Smooth muscle cell of the brain vasculature (primary cell): ENCODE measurements around the gene TRIM63.
"Not testable (repeated sequence)": the region's sequence is repeated elsewhere in the genome, so short reads cannot be mapped to it uniquely, and the experiment has no call there.

Experiments used
- DNase-seq: peaks from one replicate; pipeline ENCODE4 v3.0.0-alpha.2; 2012; ENCODE audit warnings: low read depth, low spot score

TRIM63 gene

DNA sequence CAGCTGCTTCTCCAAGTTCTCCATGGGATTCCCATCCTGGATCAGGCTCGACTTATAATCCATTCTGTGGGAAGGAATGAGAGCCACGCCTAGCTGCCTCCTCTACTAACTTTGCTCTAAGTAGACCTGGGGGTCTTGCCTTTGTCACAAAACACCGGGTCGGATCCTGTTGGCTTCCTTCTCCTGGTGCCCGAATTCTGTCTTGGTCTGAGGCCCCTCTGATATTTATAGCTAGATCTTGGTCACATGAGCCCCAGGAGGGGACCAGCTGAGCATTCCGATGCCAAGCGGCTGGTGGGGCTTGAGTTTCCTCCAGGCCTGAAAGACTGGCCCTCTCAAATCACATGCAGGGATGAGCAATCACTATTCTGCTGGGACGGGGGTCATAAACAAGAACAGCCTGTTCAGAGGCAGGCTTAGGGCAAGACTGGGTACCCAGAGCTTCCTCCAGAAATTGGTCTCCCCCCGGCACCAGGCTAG, at the start of gene TRIM63:
Gene TRIM63, minus strand, starts transcription at position 199 of the 480 bp plus-strand sequence. Its CDS starts 136 bp downstream, at position 63.
- no peak for DNase-seq

GRCh38 chr1:26114165-26114927, 46.9 kb upstream of the TRIM63 start:
- no peak for DNase-seq

DNA sequence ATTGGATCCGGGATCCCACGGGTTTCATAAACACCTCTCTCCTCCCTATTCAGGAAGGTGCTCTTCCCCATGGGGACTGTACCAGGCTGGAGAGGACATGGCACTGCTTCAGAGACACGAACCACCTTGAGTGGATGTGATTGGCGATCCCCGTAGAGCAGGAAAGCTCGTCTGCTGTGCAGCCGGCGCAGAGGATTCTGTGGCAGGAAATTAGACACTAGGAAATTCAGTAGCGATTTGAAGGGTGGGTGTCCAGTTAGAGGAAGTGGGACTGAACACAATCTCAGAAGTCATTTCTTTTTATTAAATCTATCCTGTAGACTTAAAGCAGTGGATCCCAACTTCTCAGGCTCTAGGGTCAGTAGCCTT, 45.0 kb upstream of the TRIM63 start:
- DNase-seq = no peak

DNA sequence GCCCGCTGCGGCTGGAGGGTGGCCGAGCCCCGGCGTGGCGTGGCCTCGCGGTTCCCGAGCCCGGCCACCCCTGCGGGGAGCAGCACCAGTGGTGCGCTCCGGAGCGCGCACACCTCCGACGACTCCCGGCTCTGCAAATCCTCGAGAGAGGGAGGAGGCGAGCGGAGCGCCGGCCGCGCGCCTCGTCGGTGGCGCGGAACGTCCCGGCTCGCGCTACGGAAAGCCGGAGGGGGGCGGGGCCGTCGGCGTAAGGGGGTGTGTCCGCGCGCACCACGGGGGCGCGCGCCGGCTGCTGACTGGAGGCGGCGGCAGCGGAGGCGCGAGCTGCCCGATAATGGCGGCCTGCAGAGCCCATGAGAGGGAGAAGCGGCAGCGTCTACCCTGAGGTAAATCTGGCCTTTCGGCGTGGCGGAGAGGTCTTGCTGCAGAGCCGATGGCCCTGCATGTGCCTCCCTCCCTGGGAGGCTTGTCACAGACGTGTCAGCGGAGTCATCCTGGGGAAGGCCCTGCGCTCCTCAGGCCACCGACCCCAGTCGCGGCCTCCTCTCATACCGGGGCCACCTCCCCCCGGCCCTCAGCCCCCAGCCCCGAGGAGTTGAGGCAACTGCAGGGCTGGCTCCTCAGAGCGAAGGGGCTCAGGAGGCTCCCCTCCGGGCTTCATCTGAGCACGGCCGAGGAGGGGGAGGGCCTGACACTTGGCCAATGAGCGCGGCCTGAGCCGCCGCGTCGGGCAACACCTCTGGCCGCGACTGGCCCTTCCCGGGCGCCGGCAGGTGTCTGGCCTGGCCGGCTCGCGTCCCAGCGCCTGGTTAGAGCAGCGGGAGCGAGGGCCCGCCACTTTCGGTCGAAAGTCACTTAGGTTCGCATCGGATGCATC, 44.3 kb upstream of the TRIM63 start, which contains the start of gene PDIK1L:
Gene PDIK1L, plus strand, starts transcription at position 295 of the 877 bp plus-strand sequence. CDS start 2,485 bp downstream, outside the sequence.
- DNase-seq = peak; percentile 80

- no peak for DNase-seq
These were observed 43.5 kb upstream of the TRIM63 start for GRCh38 chr1:26110731-26111529.

DNA sequence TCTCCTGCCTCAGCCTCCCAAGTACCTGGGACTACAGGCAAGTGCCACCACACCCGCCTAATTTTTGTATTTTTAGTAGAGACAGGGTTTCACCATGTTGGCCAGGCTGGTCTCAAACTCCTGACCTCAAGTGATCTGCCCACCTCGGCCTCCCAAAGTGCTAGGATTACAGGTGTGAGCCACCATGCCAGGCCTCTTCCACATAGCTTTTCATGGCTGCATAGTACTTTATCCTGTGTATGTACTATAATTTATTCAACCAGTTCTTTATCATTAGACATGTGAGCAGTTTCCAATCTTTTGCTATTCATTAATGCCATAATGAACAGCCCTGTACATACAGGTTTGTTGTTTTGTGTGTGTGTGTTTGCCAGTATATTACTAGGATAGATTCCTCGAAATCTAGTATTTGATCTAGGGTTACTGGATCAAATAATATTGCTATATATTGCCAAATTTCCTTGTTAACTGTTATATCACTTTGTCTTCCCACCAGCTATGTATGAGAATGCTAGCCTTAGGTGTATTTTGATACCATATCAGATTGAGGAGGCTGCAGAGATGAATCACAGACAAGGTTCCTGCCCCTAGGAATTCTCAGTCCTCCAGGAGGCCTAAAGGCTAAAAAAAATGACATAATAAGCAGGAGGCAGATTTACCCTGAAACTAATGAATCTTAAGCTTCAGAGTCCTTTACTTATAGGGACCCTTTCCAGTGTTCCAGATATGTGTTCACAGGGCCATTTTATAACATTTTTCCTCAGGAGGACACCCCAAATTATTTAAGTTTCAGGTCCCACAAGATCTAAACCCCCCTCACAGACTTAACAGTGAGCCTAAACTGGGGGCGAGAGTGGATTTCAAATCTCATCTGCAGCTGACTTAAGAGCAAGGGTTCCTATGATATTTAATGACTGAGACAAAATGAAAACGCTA, 42.1 kb upstream of the TRIM63 start:
- no peak for DNase-seq

GRCh38 chr1:26105226-26105548, 37.8 kb upstream of the TRIM63 start:
- DNase-seq = not testable (repeated sequence)

DNA sequence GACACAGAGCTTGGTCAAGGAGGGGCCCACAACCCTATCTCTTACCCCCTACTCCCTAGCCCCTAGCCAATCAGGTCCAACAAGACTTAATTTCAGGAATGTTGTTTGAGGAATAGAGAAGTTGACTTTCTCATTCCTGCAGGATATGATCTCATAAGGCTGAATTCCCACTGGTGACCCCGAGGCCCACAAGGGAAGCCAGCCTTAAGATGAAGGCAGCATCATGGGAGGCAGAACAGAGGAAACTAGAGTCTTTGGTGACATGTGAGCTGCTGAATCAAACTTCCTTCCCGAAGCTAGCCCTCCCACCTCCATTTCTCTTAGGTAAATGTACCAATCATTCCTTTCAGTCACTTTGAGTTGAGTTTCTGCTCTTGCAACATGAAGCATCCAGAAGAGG, 35.1 kb upstream of the TRIM63 start:
- no peak for DNase-seq

GRCh38 chr1:26102119-26102518, 34.7 kb upstream of the TRIM63 start:
- no peak for DNase-seq

DNA sequence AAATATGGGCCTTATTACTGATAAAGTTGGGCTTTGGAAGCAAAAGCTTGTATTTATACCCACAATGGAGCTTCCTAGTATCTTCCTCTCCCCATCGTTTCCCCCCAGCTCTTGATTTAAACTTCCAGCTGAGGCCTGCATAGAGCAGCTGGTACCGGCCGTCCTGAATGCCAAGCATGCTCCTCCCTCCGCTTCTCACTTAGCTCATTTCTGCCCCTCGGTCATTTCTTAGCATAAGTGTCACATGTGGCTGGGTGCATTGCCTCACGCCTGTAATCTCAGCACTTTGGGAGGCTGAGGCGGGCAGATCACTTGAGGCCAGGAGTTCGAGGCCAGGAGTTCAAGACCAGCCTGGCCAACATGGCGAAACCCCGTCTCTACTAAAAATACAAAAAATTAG, 32.8 kb upstream of the TRIM63 start:
- DNase-seq = not testable (repeated sequence)

- no peak for DNase-seq
These were observed 32.4 kb upstream of the TRIM63 start for GRCh38 chr1:26099780-26100179.

GRCh38 chr1:26098602-26099001, 31.2 kb upstream of the TRIM63 start:
- no peak for DNase-seq

GRCh38 chr1:26097696-26098095, 30.3 kb upstream of the TRIM63 start:
- no peak for DNase-seq

- no peak for DNase-seq
These were observed 29.0 kb upstream of the TRIM63 start for GRCh38 chr1:26096471-26096870.

DNA sequence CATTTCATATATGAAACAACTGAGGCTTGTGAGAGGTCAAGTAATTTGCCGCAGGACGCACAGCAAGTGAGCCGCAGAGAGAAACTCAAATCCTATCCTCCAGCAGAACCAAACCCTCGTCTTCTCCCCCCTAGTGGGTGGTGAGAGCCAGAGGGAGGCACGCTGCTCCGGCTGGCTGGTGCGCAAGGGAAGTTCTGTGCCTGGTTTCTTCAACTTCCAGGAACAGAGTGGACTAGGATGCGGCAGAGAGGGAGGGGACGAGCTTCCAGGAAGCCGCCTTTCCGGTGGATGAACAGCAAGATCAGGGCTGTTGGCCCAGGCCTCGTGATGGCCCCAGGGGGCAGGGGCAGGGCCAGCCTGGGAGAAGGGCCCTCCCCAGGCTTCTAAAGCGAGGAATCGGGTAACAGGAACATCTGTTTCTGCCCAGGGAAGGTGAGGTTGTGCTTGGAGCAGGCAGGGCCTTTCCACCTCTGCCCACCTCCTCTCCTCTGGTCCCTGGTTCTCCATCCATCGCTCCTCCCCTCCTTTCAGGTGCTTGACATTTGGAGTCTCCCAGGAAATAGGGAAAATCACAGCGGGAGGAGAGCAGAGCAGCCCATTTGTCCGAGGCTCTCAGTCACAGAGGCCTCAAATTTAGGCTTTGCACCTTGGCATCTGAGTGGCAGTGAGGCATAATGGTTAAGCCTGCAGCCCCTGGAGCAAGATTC, 27.4 kb upstream of the TRIM63 start:
- DNase-seq = peak; percentile 46

- no peak for DNase-seq
These were observed 26.7 kb upstream of the TRIM63 start for GRCh38 chr1:26094076-26094669.

- DNase-seq = not testable (repeated sequence)
These were observed 26.1 kb upstream of the TRIM63 start for GRCh38 chr1:26093569-26093968.

- no peak for DNase-seq
These were observed 25.0 kb upstream of the TRIM63 start for GRCh38 chr1:26092422-26092821.

DNA sequence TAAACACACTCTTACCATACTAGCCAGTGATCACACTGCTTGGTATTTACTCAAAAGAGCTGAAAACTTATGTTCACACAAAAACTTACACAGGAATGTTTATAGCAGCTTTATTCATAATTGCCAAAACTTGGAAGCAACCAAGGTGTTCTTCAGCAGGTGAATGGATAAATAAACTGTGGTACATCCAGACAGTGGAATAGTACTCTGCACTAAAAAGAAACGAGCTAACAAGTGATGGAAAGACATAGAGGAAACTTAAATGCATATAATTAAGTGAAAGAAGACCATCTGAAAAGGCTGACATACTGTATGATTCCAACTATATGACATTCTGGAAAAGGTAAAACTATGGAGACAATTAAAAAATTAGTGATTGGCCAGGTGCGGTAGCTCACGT, 23.5 kb upstream of the TRIM63 start:
- no peak for DNase-seq

DNA sequence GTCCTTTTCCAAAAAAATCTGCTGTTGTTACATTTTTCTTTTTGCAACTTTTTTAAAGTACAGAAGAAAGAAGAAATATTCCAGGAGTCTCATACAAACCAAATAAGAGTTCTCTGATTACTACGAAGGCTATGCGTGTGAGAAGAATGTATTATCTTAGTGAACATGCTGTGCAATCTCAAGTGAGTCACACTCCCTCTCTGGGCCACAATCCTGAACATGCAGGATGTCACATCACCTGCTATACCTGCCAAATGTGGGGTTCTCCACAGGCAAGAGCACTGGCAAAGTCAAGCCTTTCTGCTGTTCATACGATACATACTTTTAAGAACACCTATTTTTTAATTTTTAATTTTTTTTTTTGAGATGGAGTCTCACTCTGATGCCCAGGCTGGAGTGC, 21.7 kb upstream of the TRIM63 start:
- DNase-seq = no peak
